HEK293 (cell line): Measurements from ENCODE around the gene SPG11.
A peak's percentile ranks its signal among the peaks of the same experiment; 100 is the strongest.

Source experiments
- CTCF ChIA-PET: fragments of 350-600 bp; formaldehyde crosslinking; extraction: SDS; loops from one replicate; lab custom pipeline; 2021; ENCODE audit warnings: antibody characterized with exemption; lab: Yijun Ruan, JAX
- POLR2A ChIA-PET: fragments of 300-600 bp; formaldehyde crosslinking; extraction: SDS; loops from one replicate; lab custom pipeline; 2020; ENCODE audit warnings: antibody characterized with exemption, inconsistent platforms; lab: Yijun Ruan, JAX
- H3K27ac ChIP-seq: fragments of 200-500 bp; sonication (Bioruptor generic); 2 replicates; pipeline ENCODE4 v1.5.1; 2014; ENCODE audit warnings: low read depth, low read length, control low read depth, inconsistent platforms; ENCODE audit errors: extremely low read depth
- H3K36me3 ChIP-seq, 2 experiments: fragments of 200-500 bp in 1 of 2; sonication (Bioruptor generic) in 1 of 2; 1 replicate in 1 of 2; 2 replicates in 1 of 2; pipeline ENCODE4 v1.5.1; 2014 to 2017; ENCODE audit warnings: inconsistent platforms in 2 of 2, low read length in 2 of 2; ENCODE audit not compliant: control insufficient read depth in 2 of 2, insufficient read depth in 1 of 2
- H3K4me1 ChIP-seq: fragments of 200-500 bp; sonication (Bioruptor generic); 2 replicates; pipeline ENCODE4 v1.5.1; 2014; ENCODE audit warnings: mild to moderate bottlenecking, low read length, inconsistent platforms; ENCODE audit not compliant: control insufficient read depth, insufficient read depth
- H3K4me3 ChIP-seq: 2 replicates; pipeline ENCODE4 v1.5.1; 2011; ENCODE audit warnings: low read depth, mild to moderate bottlenecking, control low read depth, low read length, moderate library complexity
- H3K9me3 ChIP-seq: fragments of 200-500 bp; sonication (Bioruptor generic); 2 replicates; pipeline ENCODE4 v1.5.1; 2014; ENCODE audit warnings: low read depth, low read length, inconsistent platforms; ENCODE audit not compliant: control insufficient read depth, insufficient read depth
- FEZF1 ChIP-seq: fragments of 450-650 bp; formaldehyde crosslinking; IDR thresholded peaks from 2 replicates; pipeline ENCODE4 v1.5.1; 2016; ENCODE audit warnings: missing biosample characterization, missing genetic modification characterization
- HIC1 ChIP-seq: fragments of 450-650 bp; formaldehyde crosslinking; IDR thresholded peaks from 2 replicates; pipeline ENCODE4 v1.5.1; 2016; ENCODE audit warnings: missing biosample characterization, missing genetic modification characterization
- IKZF3 ChIP-seq: fragments of 450-650 bp; IDR thresholded peaks from 2 replicates; pipeline ENCODE4 v1.5.0; 2018; ENCODE audit warnings: missing biosample characterization, mild to moderate bottlenecking, missing genetic modification characterization, moderate library complexity
- MYNN ChIP-seq: fragments of 450-650 bp; formaldehyde crosslinking; IDR thresholded peaks from 2 replicates; pipeline ENCODE4 v1.5.1; 2016; ENCODE audit warnings: missing biosample characterization, missing genetic modification characterization, borderline replicate concordance
- SP3 ChIP-seq: fragments of 450-650 bp; formaldehyde crosslinking; IDR thresholded peaks from 2 replicates; pipeline ENCODE4 v1.5.1; 2016; ENCODE audit warnings: missing biosample characterization, missing genetic modification characterization
- SP7 ChIP-seq: fragments of 450-650 bp; formaldehyde crosslinking; IDR thresholded peaks from 2 replicates; pipeline ENCODE4 v1.5.1; 2016; ENCODE audit warnings: missing biosample characterization, missing genetic modification characterization
- ZBTB48 ChIP-seq: fragments of 450-650 bp; formaldehyde crosslinking; IDR thresholded peaks from 2 replicates; pipeline ENCODE4 v1.5.1; 2016; ENCODE audit warnings: missing biosample characterization, missing genetic modification characterization
- ZFP37 ChIP-seq: fragments of 450-650 bp; formaldehyde crosslinking; IDR thresholded peaks from 2 replicates; pipeline ENCODE4 v1.5.1; 2016; ENCODE audit warnings: missing biosample characterization, missing genetic modification characterization
- ZNF140 ChIP-seq: fragments of 450-650 bp; formaldehyde crosslinking; IDR thresholded peaks from 2 replicates; pipeline ENCODE4 v1.5.1; 2016; ENCODE audit warnings: missing biosample characterization, missing genetic modification characterization
- ZNF146 ChIP-seq: fragments of 450-650 bp; formaldehyde crosslinking; IDR thresholded peaks from 2 replicates; pipeline ENCODE4 v1.5.1; 2016; ENCODE audit warnings: missing biosample characterization, missing genetic modification characterization
- ZNF2 ChIP-seq: fragments of 450-650 bp; formaldehyde crosslinking; IDR thresholded peaks from 2 replicates; pipeline ENCODE4 v1.5.1; 2016; ENCODE audit warnings: missing biosample characterization, missing genetic modification characterization
- ZNF266 ChIP-seq: fragments of 450-650 bp; formaldehyde crosslinking; IDR thresholded peaks from 2 replicates; pipeline ENCODE4 v1.5.1; 2016; ENCODE audit warnings: missing biosample characterization, missing genetic modification characterization, low read depth
- ZNF394 ChIP-seq: fragments of 450-650 bp; formaldehyde crosslinking; IDR thresholded peaks from 2 replicates; pipeline ENCODE4 v1.5.1; 2016; ENCODE audit warnings: missing biosample characterization, missing genetic modification characterization, mild to moderate bottlenecking, moderate library complexity, borderline replicate concordance
- ZNF398 ChIP-seq: fragments of 450-650 bp; formaldehyde crosslinking; IDR thresholded peaks from 2 replicates; pipeline ENCODE4 v1.5.1; 2017; ENCODE audit warnings: missing biosample characterization, missing genetic modification characterization
- ZNF561 ChIP-seq: fragments of 450-650 bp; IDR thresholded peaks from 2 replicates; pipeline ENCODE4 v1.5.1; 2018; ENCODE audit warnings: missing biosample characterization, missing genetic modification characterization, borderline replicate concordance
- ZNF596 ChIP-seq: fragments of 450-650 bp; IDR thresholded peaks from 2 replicates; pipeline ENCODE4 v1.5.0; 2018; ENCODE audit warnings: missing biosample characterization, mild to moderate bottlenecking, missing genetic modification characterization, moderate library complexity
- ZNF600 ChIP-seq: fragments of 450-650 bp; formaldehyde crosslinking; IDR thresholded peaks from 2 replicates; pipeline ENCODE4 v1.5.1; 2016; ENCODE audit warnings: missing biosample characterization, missing genetic modification characterization
- ZNF660 ChIP-seq: fragments of 450-650 bp; IDR thresholded peaks from 2 replicates; pipeline ENCODE4 v1.5.1; 2018; ENCODE audit warnings: missing biosample characterization, mild to moderate bottlenecking, missing genetic modification characterization
- ZNF791 ChIP-seq: fragments of 450-650 bp; formaldehyde crosslinking; IDR thresholded peaks from 2 replicates; pipeline ENCODE4 v1.5.1; 2016; ENCODE audit warnings: missing biosample characterization, missing genetic modification characterization
- ZXDB ChIP-seq: fragments of 450-650 bp; formaldehyde crosslinking; IDR thresholded peaks from 2 replicates; pipeline ENCODE4 v1.5.1; 2016; ENCODE audit warnings: missing biosample characterization, missing genetic modification characterization
- TF ChIP-seq, protein P1 (sequence below): fragments of 450-650 bp; formaldehyde crosslinking; IDR thresholded peaks from 2 replicates; pipeline ENCODE4 v1.5.1; 2016; ENCODE audit warnings: missing biosample characterization, missing genetic modification characterization
- TF ChIP-seq, protein P2 (sequence below): IDR thresholded peaks from 2 replicates; pipeline ENCODE4 v1.6.1; 2011; ENCODE audit warnings: mild to moderate bottlenecking, low read depth, low read length, borderline replicate concordance
- TF ChIP-seq, protein P3 (sequence below): sonication (generic); formaldehyde crosslinking; IDR thresholded peaks from 2 replicates; pipeline ENCODE4 v1.8.1; 2022; ENCODE audit warnings: mild to moderate bottlenecking, moderate library complexity, missing genetic modification reagents

Gene SPG11

GRCh38 chr15:44663410-44664308 is at the start of gene SPG11 (continued):
- TF ChIP-seq ZNF596 (tag by site-specific recombination) = 0 out of 2 replicates have a peak, but pooled peaks have one; percentile 17
- TF ChIP-seq ZNF660 (tag by site-specific recombination) = 0 out of 2 replicates have a peak, but pooled peaks have one; percentile 37
- TF ChIP-seq, protein P1, sequence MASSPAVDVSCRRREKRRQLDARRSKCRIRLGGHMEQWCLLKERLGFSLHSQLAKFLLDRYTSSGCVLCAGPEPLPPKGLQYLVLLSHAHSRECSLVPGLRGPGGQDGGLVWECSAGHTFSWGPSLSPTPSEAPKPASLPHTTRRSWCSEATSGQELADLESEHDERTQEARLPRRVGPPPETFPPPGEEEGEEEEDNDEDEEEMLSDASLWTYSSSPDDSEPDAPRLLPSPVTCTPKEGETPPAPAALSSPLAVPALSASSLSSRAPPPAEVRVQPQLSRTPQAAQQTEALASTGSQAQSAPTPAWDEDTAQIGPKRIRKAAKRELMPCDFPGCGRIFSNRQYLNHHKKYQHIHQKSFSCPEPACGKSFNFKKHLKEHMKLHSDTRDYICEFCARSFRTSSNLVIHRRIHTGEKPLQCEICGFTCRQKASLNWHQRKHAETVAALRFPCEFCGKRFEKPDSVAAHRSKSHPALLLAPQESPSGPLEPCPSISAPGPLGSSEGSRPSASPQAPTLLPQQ = 0 out of 2 replicates have a peak, but pooled peaks have one; percentile 55
- no peak for TF ChIP-seq FEZF1 (tag by site-specific recombination)
- peak; percentile 92 for TF ChIP-seq ZNF600
- TF ChIP-seq SP3 = no peak
- TF ChIP-seq MYNN = no peak
- TF ChIP-seq ZBTB48 (tag by site-specific recombination) = peak; percentile 33; the same call in 1 of the 2 replicates
- TF ChIP-seq ZNF394 (tag by site-specific recombination) = peak; percentile 15; the same call in 1 of the 2 replicates
- TF ChIP-seq, protein P2, sequence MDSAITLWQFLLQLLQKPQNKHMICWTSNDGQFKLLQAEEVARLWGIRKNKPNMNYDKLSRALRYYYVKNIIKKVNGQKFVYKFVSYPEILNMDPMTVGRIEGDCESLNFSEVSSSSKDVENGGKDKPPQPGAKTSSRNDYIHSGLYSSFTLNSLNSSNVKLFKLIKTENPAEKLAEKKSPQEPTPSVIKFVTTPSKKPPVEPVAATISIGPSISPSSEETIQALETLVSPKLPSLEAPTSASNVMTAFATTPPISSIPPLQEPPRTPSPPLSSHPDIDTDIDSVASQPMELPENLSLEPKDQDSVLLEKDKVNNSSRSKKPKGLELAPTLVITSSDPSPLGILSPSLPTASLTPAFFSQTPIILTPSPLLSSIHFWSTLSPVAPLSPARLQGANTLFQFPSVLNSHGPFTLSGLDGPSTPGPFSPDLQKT = no peak; the same call in 1 of the 2 replicates
- TF ChIP-seq ZNF2 = 0 out of 2 replicates have a peak, but pooled peaks have one; percentile 32
- TF ChIP-seq HIC1 (tag by site-specific recombination) = 0 out of 2 replicates have a peak, but pooled peaks have one; percentile 31
- no peak for TF ChIP-seq ZNF266 (tag by site-specific recombination)
- peak; percentile 29; the same call in 1 of the 2 replicates for TF ChIP-seq ZNF561 (tag by site-specific recombination)
- TF ChIP-seq ZNF146 (tag by site-specific recombination) = 0 out of 2 replicates have a peak, but pooled peaks have one; percentile 15
- peak; percentile 54 for TF ChIP-seq SP7 (tag by site-specific recombination)
- TF ChIP-seq IKZF3 = no peak
- TF ChIP-seq ZNF398 = peak; percentile 50; the same call in 1 of the 2 replicates

GRCh38 chr15:44712346-44713005 is 49.0 kb upstream of the SPG11 start:
- Histone ChIP-seq H3K4me1 (no peaks in the 10 kb centered on the region), H3K27ac (peak overlapping the region; percentile 14; the same call in 1 of the 2 replicates), H3K4me3 (peak overlapping the region; percentile 89), H3K9me3 (no peaks in the 10 kb centered on the region), H3K36me3 (peaks cover 8 to 30% of the 10 kb centered on the region in 2 experiments; a peak in 2 of 3 replicates)
- CTCF ChIA-PET = interaction anchor here (1.2 to 2.8 kb wide), 5 partner anchors 11 to 49 kb away, joined by 6 to 23 read pairs (median 7); partner anchors contain the start of genes SPG11 and TRIM69
- POLR2A ChIA-PET = interaction anchor here (1.0 to 3.7 kb wide), 6 partner anchors 9 to 49 kb away, joined by 3 to 37 read pairs (median 19); partner anchors contain the start of genes SPG11 and TRIM69
- no peak for TF ChIP-seq ZNF140 (tag by site-specific recombination)
- TF ChIP-seq, protein P3, sequence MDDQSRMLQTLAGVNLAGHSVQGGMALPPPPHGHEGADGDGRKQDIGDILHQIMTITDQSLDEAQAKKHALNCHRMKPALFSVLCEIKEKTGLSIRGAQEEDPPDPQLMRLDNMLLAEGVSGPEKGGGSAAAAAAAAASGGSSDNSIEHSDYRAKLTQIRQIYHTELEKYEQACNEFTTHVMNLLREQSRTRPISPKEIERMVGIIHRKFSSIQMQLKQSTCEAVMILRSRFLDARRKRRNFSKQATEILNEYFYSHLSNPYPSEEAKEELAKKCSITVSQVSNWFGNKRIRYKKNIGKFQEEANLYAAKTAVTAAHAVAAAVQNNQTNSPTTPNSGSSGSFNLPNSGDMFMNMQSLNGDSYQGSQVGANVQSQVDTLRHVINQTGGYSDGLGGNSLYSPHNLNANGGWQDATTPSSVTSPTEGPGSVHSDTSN (CRISPR knock-in tag) = no peak
- TF ChIP-seq ZNF791 (tag by site-specific recombination) = no peak
- TF ChIP-seq ZFP37 (tag by site-specific recombination) = no peak
- TF ChIP-seq ZXDB = 0 out of 2 replicates have a peak, but pooled peaks have one; percentile 28
